GM12872 (cell line): ENCODE measurements around the gene F2RL1.

Experiments used
- TF ChIP-seq, protein P1 (sequence below): IDR thresholded peaks from 3 replicates; pipeline ENCODE4 v1.5.1; 2011; ENCODE audit warnings: low read depth, mild to moderate bottlenecking, low read length, moderate library complexity; ENCODE audit not compliant: insufficient read depth

Gene F2RL1

DNA sequence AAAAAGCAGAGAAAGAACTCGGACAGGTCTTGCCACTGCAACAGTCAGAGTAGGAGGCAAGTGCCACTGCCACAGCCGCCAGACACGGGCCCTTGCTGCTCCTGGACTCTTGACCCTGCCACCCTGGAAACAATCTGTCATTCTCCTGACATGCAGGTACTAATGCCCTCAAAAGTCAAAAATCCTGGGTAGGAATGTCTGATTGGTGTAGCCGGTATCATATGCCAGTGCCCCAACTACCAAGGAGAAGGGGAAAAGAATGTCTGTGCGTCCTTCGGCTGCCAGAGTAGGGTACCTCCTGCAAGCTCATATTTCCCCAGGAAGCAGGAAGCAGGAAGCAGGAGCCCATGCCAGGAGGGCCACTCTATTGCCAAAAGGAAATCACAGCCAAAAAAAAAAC, 30.5 kb upstream of the F2RL1 start:
- TF ChIP-seq, protein P1, sequence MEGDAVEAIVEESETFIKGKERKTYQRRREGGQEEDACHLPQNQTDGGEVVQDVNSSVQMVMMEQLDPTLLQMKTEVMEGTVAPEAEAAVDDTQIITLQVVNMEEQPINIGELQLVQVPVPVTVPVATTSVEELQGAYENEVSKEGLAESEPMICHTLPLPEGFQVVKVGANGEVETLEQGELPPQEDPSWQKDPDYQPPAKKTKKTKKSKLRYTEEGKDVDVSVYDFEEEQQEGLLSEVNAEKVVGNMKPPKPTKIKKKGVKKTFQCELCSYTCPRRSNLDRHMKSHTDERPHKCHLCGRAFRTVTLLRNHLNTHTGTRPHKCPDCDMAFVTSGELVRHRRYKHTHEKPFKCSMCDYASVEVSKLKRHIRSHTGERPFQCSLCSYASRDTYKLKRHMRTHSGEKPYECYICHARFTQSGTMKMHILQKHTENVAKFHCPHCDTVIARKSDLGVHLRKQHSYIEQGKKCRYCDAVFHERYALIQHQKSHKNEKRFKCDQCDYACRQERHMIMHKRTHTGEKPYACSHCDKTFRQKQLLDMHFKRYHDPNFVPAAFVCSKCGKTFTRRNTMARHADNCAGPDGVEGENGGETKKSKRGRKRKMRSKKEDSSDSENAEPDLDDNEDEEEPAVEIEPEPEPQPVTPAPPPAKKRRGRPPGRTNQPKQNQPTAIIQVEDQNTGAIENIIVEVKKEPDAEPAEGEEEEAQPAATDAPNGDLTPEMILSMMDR, result no peak

DNA sequence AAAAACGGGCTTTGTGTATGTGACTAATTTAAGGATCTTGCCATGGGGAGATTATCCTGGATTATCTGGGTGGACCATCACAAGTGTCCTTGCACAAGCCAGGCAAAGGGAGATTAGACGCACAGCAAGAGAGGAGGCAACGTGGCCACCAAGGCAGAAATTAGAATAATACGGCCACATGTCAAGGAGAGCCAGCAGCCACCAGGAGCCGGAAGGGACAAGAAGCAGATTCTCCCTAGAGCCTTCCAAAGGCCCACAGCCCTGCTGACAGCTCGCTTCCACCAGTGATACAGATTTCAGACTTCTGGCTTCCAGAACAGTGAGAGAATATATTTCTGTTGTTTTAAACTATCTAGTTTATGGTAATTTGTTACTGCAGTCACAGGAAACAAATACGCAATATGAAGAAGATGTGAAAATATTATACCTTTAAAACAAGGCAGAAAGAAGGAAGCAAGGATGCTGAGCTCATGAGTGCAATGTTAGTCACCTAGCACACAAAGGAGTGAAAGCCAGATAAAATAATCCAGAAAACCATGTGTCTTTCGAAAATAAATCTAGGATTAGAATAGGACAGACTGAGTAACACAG, 28.7 kb upstream of the F2RL1 start:
- TF ChIP-seq, protein P1, result no peak

DNA sequence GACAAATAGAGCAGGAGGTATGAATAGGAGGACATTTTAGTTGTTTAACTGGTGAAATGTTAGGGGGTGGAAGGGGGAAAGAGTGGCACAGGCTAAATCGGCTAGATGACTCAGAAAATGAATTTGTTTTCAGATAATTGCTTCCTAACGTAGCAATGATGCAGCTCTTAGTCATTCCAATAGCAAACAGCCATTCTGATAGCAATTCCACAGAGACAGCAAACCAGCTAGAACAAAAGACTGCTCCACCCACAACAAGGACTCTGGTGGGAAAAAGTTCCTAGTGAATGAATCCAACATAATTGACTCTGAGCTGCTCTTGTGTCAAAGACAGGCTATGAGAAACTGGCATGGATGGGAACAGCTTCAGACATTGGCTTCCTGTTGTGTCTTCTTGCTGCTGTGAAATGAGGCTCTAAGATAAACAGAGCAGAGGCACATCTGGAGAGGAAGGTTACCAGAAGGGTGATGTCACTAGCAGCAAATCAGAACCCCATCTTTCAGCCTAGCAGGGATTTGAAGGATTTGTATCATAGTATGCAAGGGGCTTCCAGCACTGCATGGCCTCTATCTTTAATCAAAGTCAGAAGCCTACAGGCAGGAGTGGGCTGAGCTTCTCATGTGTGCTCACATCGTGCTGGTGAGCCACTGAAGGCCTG, 28.1 kb upstream of the F2RL1 start:
- TF ChIP-seq, protein P1, result no peak

DNA sequence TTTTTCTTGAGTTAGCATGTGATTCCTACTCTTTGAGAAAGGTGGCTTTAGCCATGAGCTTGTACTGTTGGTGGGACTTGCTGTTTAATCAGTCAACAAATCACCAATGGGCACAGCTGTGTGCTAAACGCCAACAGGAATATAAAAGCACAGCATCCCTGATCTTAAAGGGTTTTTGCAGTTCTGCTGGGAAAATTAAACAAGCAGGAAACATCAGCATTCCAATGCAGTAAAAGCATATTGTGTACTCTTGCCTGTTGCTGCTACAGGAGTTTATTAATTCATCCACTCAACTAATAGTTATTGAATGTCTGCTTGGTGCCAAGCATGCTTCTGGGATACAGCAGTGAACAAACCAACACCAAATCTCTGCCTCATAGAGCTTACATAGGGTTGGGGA, 27.4 kb upstream of the F2RL1 start:
- TF ChIP-seq, protein P1, result no peak

DNA sequence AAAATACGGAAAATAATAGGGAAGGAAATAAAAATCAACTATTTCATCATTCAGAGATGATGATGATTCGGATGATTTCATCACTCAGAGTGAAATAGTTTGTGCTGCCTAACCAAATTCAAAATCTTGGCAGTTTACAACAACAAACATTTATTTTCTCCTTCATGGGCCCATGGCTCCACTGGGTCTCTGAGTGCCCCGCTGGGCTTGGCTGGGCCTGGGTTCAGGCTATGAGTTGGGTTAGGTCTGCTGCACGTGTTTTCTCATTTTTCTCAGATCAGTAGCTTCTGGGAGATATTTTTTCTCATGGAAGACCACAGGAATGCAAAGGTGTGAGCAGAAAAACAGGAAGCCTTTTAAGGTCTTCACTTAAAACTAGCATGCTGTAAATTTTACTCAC, 24.0 kb upstream of the F2RL1 start:
- TF ChIP-seq, protein P1, result no peak

DNA sequence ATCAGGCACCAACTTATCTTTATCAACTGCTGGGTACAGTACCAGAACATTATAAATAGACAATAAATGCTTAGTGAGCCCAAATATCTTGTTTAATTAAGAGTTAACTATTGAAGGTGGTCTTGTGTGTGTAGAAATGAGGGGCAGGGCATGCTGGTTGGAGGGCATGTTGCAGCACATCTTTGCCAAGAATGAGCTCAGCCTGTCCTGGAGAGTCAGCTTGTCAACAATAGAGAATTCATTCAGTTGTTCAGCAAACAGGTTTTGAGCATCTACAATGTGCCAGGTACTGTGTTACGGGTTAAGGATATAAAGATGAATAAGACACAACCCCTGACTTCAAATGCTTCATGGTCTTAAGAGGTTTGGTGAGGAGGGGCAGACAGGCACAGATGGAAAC, 19.2 kb upstream of the F2RL1 start:
- TF ChIP-seq, protein P1, result no peak

DNA sequence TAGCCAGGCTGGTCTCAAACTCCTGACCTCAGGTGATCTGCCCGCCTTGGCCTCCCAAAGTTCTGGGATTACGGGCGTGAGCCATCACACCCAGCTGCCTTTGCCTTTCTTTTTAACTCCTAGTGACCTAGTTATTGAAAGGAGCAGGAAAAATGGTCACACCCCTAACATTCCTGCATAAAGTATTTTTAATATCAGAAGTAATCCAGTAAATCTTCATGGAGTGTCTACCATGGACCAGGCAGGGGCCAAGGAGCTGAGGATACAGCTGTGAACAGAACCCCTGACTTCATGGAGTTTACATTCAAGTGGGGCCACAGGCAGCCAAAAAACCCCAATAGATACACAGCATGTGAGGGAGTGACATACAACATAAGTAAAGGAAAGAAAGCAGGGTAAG, 18.3 kb upstream of the F2RL1 start:
- TF ChIP-seq, protein P1, result no peak
